ENCODE data around the gene KIF26A. TPM values are rescaled to one million over a fixed set of nuclear protein-coding genes. Genes with fewer than 3 reads are reported as not detected.

Gene KIF26A
- total and polyA plus RNA-seq, 2 of the 4 experiments (the other 2 are of a cell fraction) = not detected

DNA sequence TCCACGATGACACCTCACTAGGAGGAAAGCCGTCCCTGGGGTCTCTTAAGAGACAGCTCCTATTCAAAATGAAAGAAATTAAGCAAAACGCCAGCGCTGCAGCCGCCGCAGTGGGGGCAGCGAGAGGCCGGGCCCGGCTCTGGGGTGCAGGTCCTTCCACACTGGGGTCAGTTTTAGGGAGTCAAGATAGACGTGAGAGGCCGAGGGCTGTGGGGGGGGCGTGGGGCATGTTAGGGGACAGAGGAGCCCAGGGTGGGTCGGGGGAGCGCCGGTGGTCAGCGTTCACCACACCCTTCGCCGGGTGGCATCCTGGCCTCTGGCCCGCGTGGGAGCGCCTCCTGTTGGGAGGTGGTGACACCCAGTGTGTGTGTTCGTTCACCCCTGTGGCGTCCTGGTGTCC lies 25.7 kb downstream of the KIF26A start:
- Histone ChIP-seq H2BK120ac (ENCODE audit: low read depth, low read length) (no peak overlapping the region), H3K4me2 (ENCODE audit: low read depth, low read length) (no peak overlapping the region), H2BK15ac (ENCODE audit: low read depth, low read length) (no peak overlapping the region), H2AK5ac (ENCODE audit: low read depth, low read length) (no peak overlapping the region), H2AK9ac (replicated peaks; ENCODE audit: low read depth, low read length, poor library complexity) (no peak overlapping the region), H3K56ac (ENCODE audit: extremely low read depth, insufficient read depth, low read length) (no peak overlapping the region), H3K27me3 (ENCODE audit: control insufficient read depth, insufficient read depth, low read length) (no peaks in the 10 kb centered on the region), H3K27ac (ENCODE audit: insufficient read depth, low read length) (no peak overlapping the region), H3K4me1 (ENCODE audit: control insufficient read depth, insufficient read depth, low read length) (no peaks in the 10 kb centered on the region), H3K9me1 (ENCODE audit: insufficient read depth, low read length) (no peaks in the 10 kb centered on the region), H3K79me1 (ENCODE audit: low read depth in 1 of 2, low read length in 2 of 2) (no peaks in the 10 kb centered on the region), H2BK5ac (ENCODE audit: low read depth, low read length, poor library complexity, severe bottlenecking) (no peak overlapping the region), H2AFZ (replicated peaks; ENCODE audit: low read length, poor library complexity) (no peak overlapping the region), H4K8ac (ENCODE audit: low read depth in 2 of 2, low read length in 2 of 2) (no peak overlapping the region), H3K4me3 (ENCODE audit: insufficient read depth, low read depth, low read length) (no peak overlapping the region), H4K91ac (ENCODE audit: insufficient read depth, low read depth, low read length) (no peak overlapping the region), H3K14ac (replicated peaks; ENCODE audit: low read depth, low read length) (no peak overlapping the region), H3K9ac (ENCODE audit: low read depth, low read length) (no peak overlapping the region), H3K4ac (ENCODE audit: low read depth, low read length) (no peak overlapping the region), H3K9me3 (ENCODE audit: control insufficient read depth, insufficient read depth, low read length) (peaks cover 29% of the 10 kb centered on the region), H3K23ac (ENCODE audit: low read depth, low read length) (no peak overlapping the region), H2BK20ac (ENCODE audit: low read depth, low read length) (no peak overlapping the region), H4K20me1 (ENCODE audit: insufficient read depth, low read length) (no peaks in the 10 kb centered on the region), H3K36me3 (ENCODE audit: control insufficient read depth, insufficient read depth, low read length) (no peaks in the 10 kb centered on the region), H3K18ac (ENCODE audit: low read depth, low read length) (no peak overlapping the region), H4K5ac (ENCODE audit: low read depth, low read length) (no peak overlapping the region)
- no peak for ATAC-seq (ENCODE audit: low read depth)
- ChIA-PET POLR2A (ENCODE audit: unreplicated experiment) (no interaction called here), CTCF (no interaction called here)
- TF ChIP-seq MAZ (IDR thresholded peaks at IDR 0.05; ENCODE audit: borderline replicate concordance, low read depth, low read length) = no peak
- no peak for TF ChIP-seq BHLHE40 (IDR thresholded peaks at IDR 0.05; ENCODE audit: low read depth, low read length)
- no peak for TF ChIP-seq RFX5 (IDR thresholded peaks at IDR 0.05; ENCODE audit: low read depth, low read length)
- no peak for TF ChIP-seq NFE2L2 (IDR thresholded peaks at IDR 0.05; ENCODE audit: low read depth, low read length)
- no peak for TF ChIP-seq MXI1 (IDR thresholded peaks at IDR 0.05; ENCODE audit: borderline replicate concordance, low read depth, low read length)
- TF ChIP-seq RCOR1 (IDR thresholded peaks at IDR 0.05; ENCODE audit: insufficient replicate concordance, low read length) = no peak
- no peak for TF ChIP-seq CEBPB (IDR thresholded peaks at IDR 0.05; ENCODE audit: low read depth, low read length)
- TF ChIP-seq, protein P1, sequence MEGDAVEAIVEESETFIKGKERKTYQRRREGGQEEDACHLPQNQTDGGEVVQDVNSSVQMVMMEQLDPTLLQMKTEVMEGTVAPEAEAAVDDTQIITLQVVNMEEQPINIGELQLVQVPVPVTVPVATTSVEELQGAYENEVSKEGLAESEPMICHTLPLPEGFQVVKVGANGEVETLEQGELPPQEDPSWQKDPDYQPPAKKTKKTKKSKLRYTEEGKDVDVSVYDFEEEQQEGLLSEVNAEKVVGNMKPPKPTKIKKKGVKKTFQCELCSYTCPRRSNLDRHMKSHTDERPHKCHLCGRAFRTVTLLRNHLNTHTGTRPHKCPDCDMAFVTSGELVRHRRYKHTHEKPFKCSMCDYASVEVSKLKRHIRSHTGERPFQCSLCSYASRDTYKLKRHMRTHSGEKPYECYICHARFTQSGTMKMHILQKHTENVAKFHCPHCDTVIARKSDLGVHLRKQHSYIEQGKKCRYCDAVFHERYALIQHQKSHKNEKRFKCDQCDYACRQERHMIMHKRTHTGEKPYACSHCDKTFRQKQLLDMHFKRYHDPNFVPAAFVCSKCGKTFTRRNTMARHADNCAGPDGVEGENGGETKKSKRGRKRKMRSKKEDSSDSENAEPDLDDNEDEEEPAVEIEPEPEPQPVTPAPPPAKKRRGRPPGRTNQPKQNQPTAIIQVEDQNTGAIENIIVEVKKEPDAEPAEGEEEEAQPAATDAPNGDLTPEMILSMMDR (conservative IDR thresholded peaks at IDR 0.05; ENCODE audit: low read depth, low read length) = no peak
- TF ChIP-seq, protein P2, sequence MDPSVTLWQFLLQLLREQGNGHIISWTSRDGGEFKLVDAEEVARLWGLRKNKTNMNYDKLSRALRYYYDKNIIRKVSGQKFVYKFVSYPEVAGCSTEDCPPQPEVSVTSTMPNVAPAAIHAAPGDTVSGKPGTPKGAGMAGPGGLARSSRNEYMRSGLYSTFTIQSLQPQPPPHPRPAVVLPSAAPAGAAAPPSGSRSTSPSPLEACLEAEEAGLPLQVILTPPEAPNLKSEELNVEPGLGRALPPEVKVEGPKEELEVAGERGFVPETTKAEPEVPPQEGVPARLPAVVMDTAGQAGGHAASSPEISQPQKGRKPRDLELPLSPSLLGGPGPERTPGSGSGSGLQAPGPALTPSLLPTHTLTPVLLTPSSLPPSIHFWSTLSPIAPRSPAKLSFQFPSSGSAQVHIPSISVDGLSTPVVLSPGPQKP (IDR thresholded peaks at IDR 0.05; ENCODE audit: borderline replicate concordance, low read depth, low read length) = no peak
- TF ChIP-seq SMC3 (IDR thresholded peaks at IDR 0.05; ENCODE audit: low read depth, low read length) = no peak
- in situ Hi-C loops (cut with MboI; ENCODE audit: low sequenced_read_pairs) (no loop called here), dilution Hi-C loops (cut with HindIII; ENCODE audit: low sequenced_read_pairs, unreplicated experiment) (no loop called here), intact Hi-C loops (cut with micrococcal nuclease) (no loop called here)
- BruUV-seq (replicated peaks) = no TSS peak
- DNase-seq = no peak
- WGBS, 2 experiments (ENCODE audit: extremely low coverage in 2 of 2, insufficient read length in 1 of 2) = 72% methylated on average over 8 of the region's 23 CpGs; no CpG with 5 or more reads in 1 of the 2 experiments

Measured in IMR-90 (cell line).